Right ventricle myocardium superior (tissue), 1 donor: Measurements from ENCODE around the gene ARSG. TPM values are rescaled to one million over a fixed set of nuclear protein-coding genes. Genes with fewer than 3 reads are reported as not detected.
A peak's percentile ranks its signal among the peaks of the same experiment; 100 is the strongest.

Experiments used
- ATAC-seq: fragments of 200-7000 bp; cut with Tn5 transposase; one replicate; pipeline ENCODE4 v1.9.1; 2020; ENCODE audit warnings: mild to moderate bottlenecking; ENCODE audit not compliant: poor library complexity
- DNase-seq: peaks from one replicate; pipeline ENCODE4 v3.0.0-alpha.2; 2020
- intact Hi-C: fragments of 100-400 bp; cut with DNase I; formaldehyde crosslinking; loops from one replicate; pipeline ENCODE4 v1.11.2; 2022
- microRNA-seq: library from miRNA; unstranded; fragments of <30 nt; microRNA quantifications from one replicate; pipeline ENCODE4 v1.2.0, GENCODE V29; 2020
- total RNA-seq: library from RNA; stranded (reverse); fragmentation: NEBNext Ultra II Directional; extraction: Animal tissue kit (Norgen Biotek cat#: 25700); gene quantifications from one replicate; pipeline ENCODE4 v1.2.1, GENCODE V29; 2021
- donor health status: DM: no; HTN: yes; CAD: no; lungs with severe emphysema.

ARSG gene
- total RNA-seq, 1 donor from 2014 or later, result 3.1 TPM

DNA sequence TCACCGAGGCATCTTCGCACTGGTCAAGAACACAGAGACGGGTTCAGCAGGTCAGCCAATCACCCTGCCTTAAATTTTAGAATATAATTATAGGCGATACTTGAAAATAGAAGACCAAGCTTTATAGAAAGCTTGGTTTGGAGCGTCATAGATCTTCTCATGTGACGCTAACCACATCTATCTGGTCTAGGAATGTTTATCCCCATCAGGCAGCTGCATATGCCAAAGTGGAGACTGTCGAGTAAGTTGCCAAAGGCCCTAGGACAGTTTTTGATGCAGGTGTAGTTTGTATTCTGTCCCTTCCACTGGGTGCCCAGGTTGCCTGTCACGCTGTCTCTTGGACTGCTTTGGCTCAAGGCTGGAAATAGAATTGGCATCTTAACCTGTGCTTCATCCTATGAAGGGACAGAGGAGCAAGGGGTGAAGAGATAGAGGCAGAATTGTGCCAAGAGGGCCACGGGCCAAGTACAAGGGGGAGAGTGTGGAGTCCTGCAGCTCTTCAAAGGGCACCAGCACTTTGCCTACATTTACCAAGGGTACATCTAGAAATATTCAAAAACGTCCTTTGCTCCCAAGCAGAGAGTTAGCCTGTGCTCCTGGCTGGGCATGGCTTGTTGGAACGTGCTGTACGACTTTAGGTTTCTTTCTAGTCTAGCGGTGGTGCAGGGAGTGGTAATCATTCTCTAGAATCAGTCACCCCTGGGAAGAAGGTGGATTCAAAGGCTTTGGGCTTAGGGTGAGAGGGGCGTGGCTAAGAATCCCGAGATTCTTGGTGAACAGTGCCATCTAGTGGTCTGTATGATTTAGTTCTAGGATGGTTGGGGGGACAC is 171.3 kb downstream of the ARSG start:
- peak; percentile 77 for DNase-seq
- peak; percentile 73 for ATAC-seq
- intact Hi-C loops, result loop anchor here (10.0 kb wide), 1 partner anchor 288 kb away; no protein-coding TSS in a partner anchor

DNA sequence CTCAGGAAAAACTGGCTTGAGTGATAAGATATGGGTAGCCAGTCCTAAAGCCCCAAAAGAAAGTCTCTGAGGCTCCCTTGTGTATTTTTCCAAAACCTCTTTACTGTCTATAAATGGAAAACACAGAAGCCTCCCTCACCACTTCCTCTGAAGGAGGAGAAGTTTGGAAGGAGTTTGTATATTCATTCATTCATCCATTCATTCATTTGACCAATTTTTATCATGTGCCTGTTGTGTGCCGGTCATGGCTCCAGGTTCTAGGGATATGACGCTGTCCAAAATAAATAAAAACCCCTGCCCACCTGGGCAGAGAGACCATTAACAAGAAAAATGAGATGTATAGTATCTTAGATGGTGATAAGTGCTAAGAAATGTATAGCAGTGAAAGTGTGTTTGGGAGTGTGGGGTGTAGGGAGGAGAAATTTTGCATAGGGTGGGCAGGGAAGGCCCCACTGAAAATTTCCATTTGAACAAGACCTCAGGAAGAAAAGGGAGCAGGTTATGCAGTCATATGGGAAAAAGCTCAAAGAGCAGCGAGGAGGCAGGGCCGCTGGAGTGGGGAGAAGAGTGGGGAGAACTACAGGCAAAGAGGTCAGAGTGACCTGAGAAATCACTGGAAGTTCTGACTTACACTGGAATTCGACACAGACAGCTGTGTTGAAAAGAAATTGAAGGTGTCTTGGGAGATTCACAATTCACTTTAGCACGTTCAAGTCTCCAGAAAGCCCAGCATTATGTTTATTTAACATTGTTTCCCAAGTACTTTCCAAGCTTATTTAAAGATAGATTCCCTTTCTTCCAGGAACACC is 172.1 kb downstream of the ARSG start:
- ATAC-seq (no peak), DNase-seq (no peak)
- intact Hi-C loops, result loop anchor here (10.0 kb wide), 1 partner anchor 289 kb away; no protein-coding TSS in a partner anchor

DNA sequence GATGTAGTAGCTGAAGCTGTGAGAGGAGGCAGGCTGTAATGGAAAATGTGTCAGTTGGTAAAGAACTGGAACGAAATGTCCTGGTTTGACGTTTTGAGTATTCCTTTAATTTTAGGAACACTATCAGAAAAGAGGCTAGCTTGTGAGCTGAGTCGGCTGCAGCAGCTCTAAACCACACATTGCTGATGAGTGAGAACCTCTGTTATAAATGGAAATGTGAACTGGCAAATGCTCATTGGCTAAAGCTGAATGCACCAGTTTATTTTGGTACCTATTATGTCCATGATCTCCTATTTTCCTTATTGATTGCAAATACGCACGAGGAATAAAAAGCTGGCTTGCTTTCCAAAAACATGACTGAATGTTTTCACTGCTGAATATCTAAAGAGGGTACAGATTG is 177.0 kb downstream of the ARSG start:
- no peak for DNase-seq

DNA sequence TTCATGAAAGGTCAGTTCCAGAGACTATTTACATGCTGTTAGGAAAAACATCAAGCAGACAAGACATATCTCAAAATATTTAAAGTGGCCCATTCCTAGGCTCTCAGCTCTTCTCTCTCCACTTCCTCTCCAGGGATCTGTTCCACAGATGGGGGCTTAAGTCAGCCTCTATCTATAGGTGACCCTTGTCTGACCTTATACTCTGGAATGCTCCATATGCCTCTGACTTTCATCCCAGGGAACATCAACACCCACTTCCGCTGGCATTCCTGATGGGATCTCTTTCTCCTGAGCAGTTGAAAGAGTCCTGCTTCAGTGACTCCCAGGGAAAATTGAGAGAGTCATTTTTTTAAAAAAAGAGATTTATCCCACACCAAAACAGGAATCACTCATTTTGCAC is 177.5 kb downstream of the ARSG start:
- ATAC-seq (peak; percentile 38), DNase-seq (no peak)
- intact Hi-C loops, result loop anchor here (5.0 to 10.0 kb wide), 2 partner anchors 44 to 294 kb away; partner anchors contain the start of gene PRKAR1A

More for the DNA sequence above, 177.0 kb downstream of the ARSG start:
- peak; percentile 81 for ATAC-seq
- intact Hi-C loops, result loop anchor here (5.0 to 10.0 kb wide), 2 partner anchors 44 to 294 kb away; partner anchors contain the start of gene PRKAR1A

Small RNA genes within 50 kb of the gene (microRNA-seq; reads per million reads assigned to microRNA genes)
- not detected for gene MIR635

Other genes starting within 250 kb of the ARSG start
- gene AMZ2, start 43.5 kb upstream of the ARSG start, total RNA-seq, result 89.5 TPM
- 0.16 TPM for gene SLC16A6, start 368 bp upstream of the ARSG start, total RNA-seq
- 63.7 TPM for gene WIPI1, start 166.0 kb downstream of the ARSG start, total RNA-seq
- 607 TPM for gene PRKAR1A, start 220.9 kb downstream of the ARSG start, total RNA-seq